WTC11 (cell line): ENCODE measurements around the gene PAPSS1. TPM values are rescaled to one million over a fixed set of nuclear protein-coding genes. Genes with fewer than 3 reads are reported as not detected.
A peak's percentile ranks its signal among the peaks of the same experiment; 100 is the strongest.

ENCODE experiments used
- ATAC-seq: fragments of 200-7000 bp; cut with Tn5 transposase; 2 replicates; pipeline ENCODE4 v1.10.0; 2021; ENCODE audit warnings: mild to moderate bottlenecking, moderate library complexity
- CTCF ChIA-PET: fragments of 300-600 bp; sonication (Branson Sonifier 250); formaldehyde crosslinking; loops from one replicate; lab custom pipeline; 2021; ENCODE audit warnings: antibody characterized with exemption; lab: Charles Lee
- POLR2A ChIA-PET: fragments of 350-600 bp; sonication (Branson Sonifier 250); formaldehyde crosslinking; loops from one replicate; lab custom pipeline; 2021; ENCODE audit warnings: antibody characterized with exemption; lab: Charles Lee
- DNase-seq: peaks from one replicate; pipeline ENCODE4 v3.0.0; 2021; ENCODE audit warnings: low spot score
- H3K27ac Mint-ChIP-seq: 2 replicates; pipeline ENCODE4 v1.8.0; 2021; ENCODE audit warnings: mixed read lengths
- H3K27me3 Mint-ChIP-seq: 2 replicates; pipeline ENCODE4 v1.8.0; 2021; ENCODE audit warnings: low read depth, mild to moderate bottlenecking, moderate library complexity, mixed read lengths
- H3K36me3 Mint-ChIP-seq: 2 replicates; pipeline ENCODE4 v1.8.0; 2021; ENCODE audit warnings: mixed read lengths
- H3K4me1 Mint-ChIP-seq: 2 replicates; pipeline ENCODE4 v1.8.0; 2022; ENCODE audit warnings: mixed read lengths
- H3K4me3 Mint-ChIP-seq: 2 replicates; pipeline ENCODE4 v1.8.0; 2021; ENCODE audit warnings: mild to moderate bottlenecking, moderate library complexity, mixed read lengths
- H3K9me3 Mint-ChIP-seq: 2 replicates; pipeline ENCODE4 v1.8.0; 2021; ENCODE audit warnings: mixed read lengths
- CREB1 ChIP-seq: sonication (generic); formaldehyde crosslinking; IDR thresholded peaks from 2 replicates; pipeline ENCODE4 v1.8.0; 2023; ENCODE audit warnings: mild to moderate bottlenecking, missing genetic modification reagents
- CREM ChIP-seq: sonication (generic); formaldehyde crosslinking; IDR thresholded peaks from 2 replicates; pipeline ENCODE4 v1.8.1; 2022; ENCODE audit warnings: mild to moderate bottlenecking, missing genetic modification reagents, moderate library complexity
- ESRRA ChIP-seq: sonication (generic); formaldehyde crosslinking; IDR thresholded peaks from 2 replicates; pipeline ENCODE4 v1.8.1; 2022; ENCODE audit warnings: mild to moderate bottlenecking, missing genetic modification reagents, borderline replicate concordance
- FOXJ3 ChIP-seq: sonication (generic); formaldehyde crosslinking; IDR thresholded peaks from 2 replicates; pipeline ENCODE4 v1.9.0; 2021; ENCODE audit warnings: missing genetic modification reagents, mild to moderate bottlenecking, borderline replicate concordance
- FOXP1 ChIP-seq: sonication (generic); formaldehyde crosslinking; IDR thresholded peaks from 2 replicates; pipeline ENCODE4 v1.8.0; 2022; ENCODE audit warnings: missing genetic modification reagents, mild to moderate bottlenecking, moderate library complexity, borderline replicate concordance
- IRF2 ChIP-seq: sonication (generic); formaldehyde crosslinking; IDR thresholded peaks from 2 replicates; pipeline ENCODE4 v1.8.0; 2022; ENCODE audit warnings: low read depth, missing genetic modification reagents, borderline replicate concordance
- JAZF1 ChIP-seq: fragments of 250-450 bp; sonication (Bioruptor Pico); IDR thresholded peaks from 2 replicates; pipeline ENCODE4 v1.9.0; 2021; ENCODE audit warnings: moderate library complexity, mild to moderate bottlenecking, inconsistent platforms
- KAT7 ChIP-seq: sonication (generic); formaldehyde crosslinking; IDR thresholded peaks from 2 replicates; pipeline ENCODE4 v1.8.1; 2023; ENCODE audit warnings: missing genetic modification reagents, mild to moderate bottlenecking, borderline replicate concordance
- MXD4 ChIP-seq: fragments of 250-450 bp; sonication (Bioruptor Pico); IDR thresholded peaks from 2 replicates; pipeline ENCODE4 v1.8.0; 2021; ENCODE audit warnings: mild to moderate bottlenecking, moderate library complexity, borderline replicate concordance
- NR3C1 ChIP-seq: sonication (generic); formaldehyde crosslinking; conservative IDR thresholded peaks from 2 replicates; pipeline ENCODE4 v1.8.1; 2023; ENCODE audit warnings: low read depth, mild to moderate bottlenecking, missing genetic modification reagents
- OVOL2 ChIP-seq: fragments of 250-450 bp; sonication (Bioruptor Pico); IDR thresholded peaks from 2 replicates; pipeline ENCODE4 v1.9.0; 2021; ENCODE audit warnings: mild to moderate bottlenecking, borderline replicate concordance
- SOX15 ChIP-seq: fragments of 250-450 bp; sonication (Bioruptor Pico); IDR thresholded peaks from 2 replicates; pipeline ENCODE4 v1.9.0; 2021; ENCODE audit warnings: mild to moderate bottlenecking
- SP1 ChIP-seq: sonication (generic); formaldehyde crosslinking; conservative IDR thresholded peaks from 2 replicates; pipeline ENCODE4 v1.8.1; 2022; ENCODE audit warnings: missing genetic modification reagents
- ZBTB21 ChIP-seq: sonication (generic); formaldehyde crosslinking; IDR thresholded peaks from 2 replicates; pipeline ENCODE4 v1.8.1; 2023; ENCODE audit warnings: mild to moderate bottlenecking, missing genetic modification reagents, borderline replicate concordance
- ZNF317 ChIP-seq: sonication (generic); formaldehyde crosslinking; IDR thresholded peaks from 2 replicates; pipeline ENCODE4 v1.8.1; 2023; ENCODE audit warnings: low read depth, mild to moderate bottlenecking, moderate library complexity, missing genetic modification reagents, borderline replicate concordance
- ZNF416 ChIP-seq: fragments of 250-450 bp; sonication (Bioruptor Pico); IDR thresholded peaks from 2 replicates; pipeline ENCODE4 v1.9.0; 2021; ENCODE audit warnings: mild to moderate bottlenecking, inconsistent platforms
- total RNA-seq: library from RNA; stranded (reverse); gene quantifications from 3 replicates; pipeline ENCODE4 v1.2.3, GENCODE V29; 2021
- TF ChIP-seq, protein P1 (sequence below): fragments of 250-450 bp; sonication (Bioruptor Pico); IDR thresholded peaks from 2 replicates; pipeline ENCODE4 v1.8.0; 2021; ENCODE audit warnings: mild to moderate bottlenecking
- TF ChIP-seq, protein P2 (sequence below): sonication (generic); formaldehyde crosslinking; conservative IDR thresholded peaks from 2 replicates; pipeline ENCODE4 v1.8.1; 2022; ENCODE audit warnings: mild to moderate bottlenecking, missing genetic modification reagents
- TF ChIP-seq, protein P3 (sequence below): sonication (generic); formaldehyde crosslinking; IDR thresholded peaks from 2 replicates; pipeline ENCODE4 v1.8.1; 2022; ENCODE audit warnings: low read depth, mild to moderate bottlenecking, moderate library complexity, missing genetic modification reagents, borderline replicate concordance
- TF ChIP-seq, protein P4 (sequence below): sonication (generic); formaldehyde crosslinking; IDR thresholded peaks from 2 replicates; pipeline ENCODE4 v1.8.0; 2022; ENCODE audit warnings: mild to moderate bottlenecking, missing genetic modification reagents
- TF ChIP-seq, protein P5 (sequence below): sonication (generic); formaldehyde crosslinking; IDR thresholded peaks from 2 replicates; pipeline ENCODE4 v1.8.0; 2022; ENCODE audit warnings: mild to moderate bottlenecking, missing genetic modification reagents

Gene PAPSS1
- total RNA-seq, 1 experiment from 2014 or later, result 62.9 TPM

DNA sequence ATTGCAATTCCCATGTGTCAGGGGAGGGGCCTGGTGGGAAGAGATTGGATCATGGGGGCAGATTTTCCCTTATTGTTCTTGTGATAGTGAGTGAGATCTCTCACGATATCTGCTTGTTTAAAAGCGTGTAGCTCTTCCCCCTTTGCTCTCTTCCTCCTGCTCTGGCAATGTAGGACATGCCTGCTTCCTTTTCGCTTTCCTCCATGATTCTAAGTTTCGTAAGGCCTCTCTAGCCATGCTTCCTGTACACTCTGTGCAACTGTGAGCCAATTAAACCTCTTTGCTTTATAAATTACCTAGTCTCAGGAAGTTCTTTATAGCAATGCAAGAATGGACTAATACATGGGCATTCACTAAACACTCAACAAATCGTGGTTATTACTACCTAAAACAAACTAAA, 37.2 kb upstream of the PAPSS1 start:
- Mint-ChIP-seq H3K36me3 (peaks cover 18% of the 10 kb centered on the region), H3K4me3 (no peak overlapping the region), H3K27ac (no peak overlapping the region), H3K9me3 (peaks cover 32% of the 10 kb centered on the region), H3K4me1 (peaks cover 36% of the 10 kb centered on the region), H3K27me3 (peaks cover 6% of the 10 kb centered on the region; the same call in 1 of the 2 replicates)
- CTCF ChIA-PET, result interaction anchor here (1.6 kb wide), 1 partner anchor 67 kb away, joined by 4 read pairs; no protein-coding TSS in a partner anchor
- POLR2A ChIA-PET, result no interaction called here
- no peak for ATAC-seq
- DNase-seq, result no peak
- no peak for TF ChIP-seq NR3C1 (CRISPR knock-in tag)
- no peak for TF ChIP-seq CREB1 (CRISPR knock-in tag)
- TF ChIP-seq, protein P1, sequence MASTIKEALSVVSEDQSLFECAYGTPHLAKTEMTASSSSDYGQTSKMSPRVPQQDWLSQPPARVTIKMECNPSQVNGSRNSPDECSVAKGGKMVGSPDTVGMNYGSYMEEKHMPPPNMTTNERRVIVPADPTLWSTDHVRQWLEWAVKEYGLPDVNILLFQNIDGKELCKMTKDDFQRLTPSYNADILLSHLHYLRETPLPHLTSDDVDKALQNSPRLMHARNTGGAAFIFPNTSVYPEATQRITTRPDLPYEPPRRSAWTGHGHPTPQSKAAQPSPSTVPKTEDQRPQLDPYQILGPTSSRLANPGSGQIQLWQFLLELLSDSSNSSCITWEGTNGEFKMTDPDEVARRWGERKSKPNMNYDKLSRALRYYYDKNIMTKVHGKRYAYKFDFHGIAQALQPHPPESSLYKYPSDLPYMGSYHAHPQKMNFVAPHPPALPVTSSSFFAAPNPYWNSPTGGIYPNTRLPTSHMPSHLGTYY (CRISPR knock-in tag), result no peak
- TF ChIP-seq, protein P2, sequence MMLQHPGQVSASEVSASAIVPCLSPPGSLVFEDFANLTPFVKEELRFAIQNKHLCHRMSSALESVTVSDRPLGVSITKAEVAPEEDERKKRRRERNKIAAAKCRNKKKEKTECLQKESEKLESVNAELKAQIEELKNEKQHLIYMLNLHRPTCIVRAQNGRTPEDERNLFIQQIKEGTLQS (CRISPR knock-in tag), result no peak
- no peak for TF ChIP-seq IRF2 (CRISPR knock-in tag)
- no peak for TF ChIP-seq JAZF1 (CRISPR knock-in tag)
- TF ChIP-seq, protein P3, sequence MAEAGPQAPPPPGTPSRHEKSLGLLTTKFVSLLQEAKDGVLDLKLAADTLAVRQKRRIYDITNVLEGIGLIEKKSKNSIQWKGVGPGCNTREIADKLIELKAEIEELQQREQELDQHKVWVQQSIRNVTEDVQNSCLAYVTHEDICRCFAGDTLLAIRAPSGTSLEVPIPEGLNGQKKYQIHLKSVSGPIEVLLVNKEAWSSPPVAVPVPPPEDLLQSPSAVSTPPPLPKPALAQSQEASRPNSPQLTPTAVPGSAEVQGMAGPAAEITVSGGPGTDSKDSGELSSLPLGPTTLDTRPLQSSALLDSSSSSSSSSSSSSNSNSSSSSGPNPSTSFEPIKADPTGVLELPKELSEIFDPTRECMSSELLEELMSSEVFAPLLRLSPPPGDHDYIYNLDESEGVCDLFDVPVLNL (CRISPR knock-in tag), result no peak
- TF ChIP-seq ZBTB21 (CRISPR knock-in tag), result no peak
- TF ChIP-seq, protein P4, sequence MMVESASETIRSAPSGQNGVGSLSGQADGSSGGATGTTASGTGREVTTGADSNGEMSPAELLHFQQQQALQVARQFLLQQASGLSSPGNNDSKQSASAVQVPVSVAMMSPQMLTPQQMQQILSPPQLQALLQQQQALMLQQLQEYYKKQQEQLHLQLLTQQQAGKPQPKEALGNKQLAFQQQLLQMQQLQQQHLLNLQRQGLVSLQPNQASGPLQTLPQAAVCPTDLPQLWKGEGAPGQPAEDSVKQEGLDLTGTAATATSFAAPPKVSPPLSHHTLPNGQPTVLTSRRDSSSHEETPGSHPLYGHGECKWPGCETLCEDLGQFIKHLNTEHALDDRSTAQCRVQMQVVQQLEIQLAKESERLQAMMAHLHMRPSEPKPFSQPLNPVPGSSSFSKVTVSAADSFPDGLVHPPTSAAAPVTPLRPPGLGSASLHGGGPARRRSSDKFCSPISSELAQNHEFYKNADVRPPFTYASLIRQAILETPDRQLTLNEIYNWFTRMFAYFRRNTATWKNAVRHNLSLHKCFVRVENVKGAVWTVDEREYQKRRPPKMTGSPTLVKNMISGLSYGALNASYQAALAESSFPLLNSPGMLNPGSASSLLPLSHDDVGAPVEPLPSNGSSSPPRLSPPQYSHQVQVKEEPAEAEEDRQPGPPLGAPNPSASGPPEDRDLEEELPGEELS (CRISPR knock-in tag), result no peak

DNA sequence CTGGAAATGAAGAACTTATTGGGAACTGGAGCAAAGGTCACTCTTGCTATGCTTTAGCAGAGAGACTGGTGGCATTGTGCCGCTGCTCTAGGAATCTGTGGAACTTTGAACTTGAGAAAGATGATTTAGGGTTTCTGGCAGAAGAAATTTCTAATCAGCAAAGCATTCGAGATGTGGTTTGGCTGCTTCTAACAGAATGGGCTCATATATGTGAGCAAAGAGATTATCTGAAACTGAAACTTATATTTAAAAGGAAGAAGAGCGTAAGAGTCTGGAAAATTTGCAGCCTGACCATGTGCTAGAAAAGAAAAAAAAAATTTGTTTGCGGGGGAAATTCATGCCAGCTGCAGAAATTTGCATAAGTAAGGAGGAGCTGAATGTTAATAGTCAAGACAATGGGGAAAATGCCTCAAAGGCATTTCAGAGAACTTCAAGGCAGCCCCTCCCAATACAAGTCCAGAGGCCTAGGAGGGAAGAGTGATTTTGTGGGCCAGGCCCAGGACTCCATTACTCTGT, 35.9 kb upstream of the PAPSS1 start:
- Mint-ChIP-seq H3K9me3 (peaks cover 35% of the 10 kb centered on the region), H3K27ac (no peak overlapping the region), H3K27me3 (peaks cover 6% of the 10 kb centered on the region; the same call in 1 of the 2 replicates), H3K36me3 (peaks cover 18% of the 10 kb centered on the region), H3K4me3 (no peak overlapping the region), H3K4me1 (peaks cover 36% of the 10 kb centered on the region)
- no peak for TF ChIP-seq FOXJ3 (CRISPR knock-in tag)
- peak; percentile 82 for ATAC-seq
- no peak for DNase-seq
- ChIA-PET CTCF (no interaction called here), POLR2A (no interaction called here)

DNA sequence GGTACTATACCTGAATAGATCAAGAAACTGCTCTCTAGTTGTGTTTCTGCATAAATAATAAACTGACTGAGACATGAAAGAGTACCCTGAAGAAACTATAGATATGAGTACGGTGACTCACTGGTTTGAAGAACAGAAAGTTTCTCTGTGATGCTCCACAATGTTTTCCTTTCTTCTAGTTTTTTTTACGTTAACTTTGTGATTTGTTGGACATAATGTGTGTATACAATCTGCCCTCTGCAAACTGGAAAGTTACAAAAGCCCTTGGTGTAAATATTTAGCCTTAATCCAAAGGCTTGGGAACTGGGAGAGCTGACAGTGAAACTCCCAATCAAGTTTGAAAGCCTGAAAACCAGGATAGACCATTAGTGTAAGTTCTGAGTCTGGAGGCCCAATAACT, 31.6 kb upstream of the PAPSS1 start:
- no peak overlapping the region for H3K4me3 Mint-ChIP-seq
- peaks cover 6% of the 10 kb centered on the region; the same call in 1 of the 2 replicates for H3K27me3 Mint-ChIP-seq
- peaks cover 31% of the 10 kb centered on the region for H3K4me1 Mint-ChIP-seq
- H3K36me3 Mint-ChIP-seq, result peaks cover 10% of the 10 kb centered on the region
- H3K27ac Mint-ChIP-seq, result no peak overlapping the region
- ChIA-PET CTCF (no interaction called here), POLR2A (no interaction called here)
- no peak for ATAC-seq
- no peak for DNase-seq
- peaks cover 33% of the 10 kb centered on the region for H3K9me3 Mint-ChIP-seq
- no peak for TF ChIP-seq CREM (CRISPR knock-in tag)
- TF ChIP-seq SP1 (CRISPR knock-in tag), result no peak
- no peak for TF ChIP-seq MXD4
- no peak for TF ChIP-seq ZNF317 (CRISPR knock-in tag)
- TF ChIP-seq KAT7, result no peak
- TF ChIP-seq, protein P1 (CRISPR knock-in tag), result no peak
- TF ChIP-seq ESRRA (CRISPR knock-in tag), result no peak
- TF ChIP-seq SOX15 (CRISPR knock-in tag), result no peak
- TF ChIP-seq, protein P5, sequence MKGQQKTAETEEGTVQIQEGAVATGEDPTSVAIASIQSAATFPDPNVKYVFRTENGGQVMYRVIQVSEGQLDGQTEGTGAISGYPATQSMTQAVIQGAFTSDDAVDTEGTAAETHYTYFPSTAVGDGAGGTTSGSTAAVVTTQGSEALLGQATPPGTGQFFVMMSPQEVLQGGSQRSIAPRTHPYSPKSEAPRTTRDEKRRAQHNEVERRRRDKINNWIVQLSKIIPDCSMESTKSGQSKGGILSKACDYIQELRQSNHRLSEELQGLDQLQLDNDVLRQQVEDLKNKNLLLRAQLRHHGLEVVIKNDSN (CRISPR knock-in tag), result no peak
- no peak for TF ChIP-seq NR3C1 (CRISPR knock-in tag)
- TF ChIP-seq OVOL2 (CRISPR knock-in tag), result no peak
- no peak for TF ChIP-seq ZNF416 (CRISPR knock-in tag)
- TF ChIP-seq FOXP1 (CRISPR knock-in tag), result no peak
